PC-3 (cell line): Measurements from ENCODE around the gene ALG13. TPM values are rescaled to one million over a fixed set of nuclear protein-coding genes. Genes with fewer than 3 reads are reported as not detected.
A peak's percentile ranks its signal among the peaks of the same experiment; 100 is the strongest.

Source experiments
- ATAC-seq: fragments of 200-7000 bp; cut with Tn5 transposase; 2 replicates; pipeline ENCODE4 v1.9.1; 2020; ENCODE audit warnings: mild to moderate bottlenecking, moderate library complexity
- BruUV-seq: library from RNA; stranded (reverse); fragments of 400-500 nt; replicated peaks from 2 replicates; lab custom pipeline; 2021; lab: Mats Ljungman, UMichigan
- CTCF ChIA-PET: fragments of 300-600 bp; sonication (Branson Sonifier 250); formaldehyde crosslinking; loops from one replicate; lab custom pipeline; 2022; ENCODE audit warnings: antibody characterized with exemption; lab: Charles Lee
- POLR2A ChIA-PET: fragments of 300-600 bp; sonication (Branson Sonifier 250); formaldehyde crosslinking; loops from one replicate; lab custom pipeline; 2022; ENCODE audit warnings: antibody characterized with exemption; ENCODE audit not compliant: unreplicated experiment; lab: Charles Lee
- DNase-seq: peaks from one replicate; pipeline ENCODE4 v3.0.0-alpha.2; 2015
- H2AFZ ChIP-seq: fragments of 300-600 bp; sonication (generic); 2 replicates; pipeline ENCODE4 v1.6.0; 2016; ENCODE audit warnings: antibody characterized with exemption, low read length
- H3F3A ChIP-seq: fragments of 300-600 bp; sonication (generic); one replicate; pipeline ENCODE4 v1.6.0; 2017; ENCODE audit warnings: antibody characterized with exemption, low read length, control low read depth, mild to moderate bottlenecking; ENCODE audit not compliant: unreplicated experiment
- H3K27ac ChIP-seq: fragments of 300-600 bp; sonication (generic); 2 replicates; pipeline ENCODE4 v1.5.1; 2016; ENCODE audit warnings: mild to moderate bottlenecking, low read length
- H3K27me3 ChIP-seq: fragments of 300-600 bp; sonication (generic); 2 replicates; pipeline ENCODE4 v1.6.1; 2016; ENCODE audit warnings: low read length, mixed read lengths
- H3K36me3 ChIP-seq: fragments of 300-600 bp; sonication (generic); 2 replicates; pipeline ENCODE4 v1.6.1; 2016; ENCODE audit warnings: low read depth, mixed run types, low read length, mixed read lengths
- H3K4me1 ChIP-seq: fragments of 300-600 bp; sonication (generic); 2 replicates; pipeline ENCODE4 v1.5.1; 2016; ENCODE audit warnings: low read length; ENCODE audit not compliant: insufficient read depth
- H3K4me2 ChIP-seq: fragments of 300-600 bp; sonication (generic); 2 replicates; pipeline ENCODE4 v1.6.0; 2016; ENCODE audit warnings: low read length
- H3K4me3 ChIP-seq: fragments of 300-600 bp; sonication (generic); 2 replicates; pipeline ENCODE4 v1.5.1; 2016; ENCODE audit warnings: mild to moderate bottlenecking, low read length, mixed read lengths
- H3K79me2 ChIP-seq: fragments of 300-600 bp; sonication (generic); 2 replicates; pipeline ENCODE4 v1.6.1; 2017; ENCODE audit warnings: low read length, mixed read lengths
- H3K9ac ChIP-seq: fragments of 300-600 bp; sonication (generic); 2 replicates; pipeline ENCODE4 v1.6.0; 2016; ENCODE audit warnings: mild to moderate bottlenecking, low read length
- H3K9me2 ChIP-seq: fragments of 300-600 bp; sonication (generic); replicated peaks from 2 replicates; pipeline ENCODE4 v1.6.1; 2016; ENCODE audit warnings: mixed run types, low read length, mixed read lengths
- H3K9me3 ChIP-seq: fragments of 300-600 bp; sonication (generic); 2 replicates; pipeline ENCODE4 v1.6.1; 2016; ENCODE audit warnings: low read length, mixed read lengths
- H4K20me1 ChIP-seq: fragments of 300-600 bp; sonication (generic); 2 replicates; pipeline ENCODE4 v1.6.1; 2016; ENCODE audit warnings: low read length, mixed read lengths
- CTCF ChIP-seq: fragments of 300-600 bp; sonication (generic); conservative IDR thresholded peaks from 2 replicates; pipeline ENCODE4 v1.5.1; 2017; ENCODE audit warnings: antibody characterized with exemption, low read depth, mild to moderate bottlenecking, low read length
- EZH2 ChIP-seq: fragments of 300-600 bp; sonication (generic); IDR thresholded peaks from one replicate; pipeline ENCODE4 v1.6.1; 2017; ENCODE audit warnings: antibody characterized with exemption, mild to moderate bottlenecking, low read length; ENCODE audit not compliant: unreplicated experiment
- EZH2phosphoT487 ChIP-seq: fragments of 300-600 bp; sonication (generic); IDR thresholded peaks from 2 replicates; pipeline ENCODE4 v1.6.1; 2018; ENCODE audit warnings: mild to moderate bottlenecking, antibody characterized with exemption, low read length, borderline replicate concordance
- intact Hi-C: fragments of 100-400 bp; cut with micrococcal nuclease; formaldehyde crosslinking; loops from 2 replicates; pipeline ENCODE4 v1.9.0; 2023
- total RNA-seq: library from RNA; depleted of rRNA; stranded (reverse); fragments of >200 nt; gene quantifications from 2 replicates; pipeline ENCODE4 v1.2.3, GENCODE V29; 2014

The ALG13 gene
- total RNA-seq, 1 experiment from 2014 or later, result 101 TPM

DNA sequence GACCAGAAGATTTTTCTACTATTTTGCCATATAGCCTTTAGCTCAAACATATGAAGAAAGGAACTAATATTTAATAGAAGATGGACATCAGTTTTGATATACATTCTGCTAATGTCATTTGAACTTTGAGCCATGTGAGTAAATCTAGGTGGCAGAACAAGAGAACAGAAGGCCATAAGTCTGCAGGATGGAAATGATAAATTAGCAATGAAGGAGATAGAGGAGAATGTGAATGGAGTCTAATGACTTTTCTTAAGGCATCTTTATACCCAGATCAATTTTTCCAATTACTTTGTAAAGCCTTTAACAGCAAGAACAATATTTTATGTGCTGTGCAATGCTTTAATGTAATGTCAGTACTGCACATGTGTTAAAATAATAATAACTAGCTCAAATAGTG lies 30.1 kb upstream of the ALG13 start:
- ChIA-PET CTCF (no interaction called here), POLR2A (no interaction called here)
- no peak overlapping the region for H3K27ac ChIP-seq
- no peaks in the 10 kb centered on the region for H3K9me2 ChIP-seq
- TF ChIP-seq CTCF (no peak), EZH2 (no peak), EZH2phosphoT487 (no peak)
- H3K79me2 ChIP-seq, result no peaks in the 10 kb centered on the region
- H4K20me1 ChIP-seq, result no peaks in the 10 kb centered on the region
- H3K4me2 ChIP-seq, result no peak overlapping the region
- no peaks in the 10 kb centered on the region for H3K27me3 ChIP-seq
- no peaks in the 10 kb centered on the region for H3K9me3 ChIP-seq
- no peaks in the 10 kb centered on the region for H3F3A ChIP-seq
- no peak overlapping the region for H2AFZ ChIP-seq
- no peaks in the 10 kb centered on the region for H3K36me3 ChIP-seq
- intact Hi-C loops, result no loop called here
- H3K4me3 ChIP-seq, result no peak overlapping the region
- ATAC-seq, result no peak
- no peaks in the 10 kb centered on the region for H3K4me1 ChIP-seq
- no TSS peak for BruUV-seq
- DNase-seq, result no peak
- no peak overlapping the region for H3K9ac ChIP-seq

DNA sequence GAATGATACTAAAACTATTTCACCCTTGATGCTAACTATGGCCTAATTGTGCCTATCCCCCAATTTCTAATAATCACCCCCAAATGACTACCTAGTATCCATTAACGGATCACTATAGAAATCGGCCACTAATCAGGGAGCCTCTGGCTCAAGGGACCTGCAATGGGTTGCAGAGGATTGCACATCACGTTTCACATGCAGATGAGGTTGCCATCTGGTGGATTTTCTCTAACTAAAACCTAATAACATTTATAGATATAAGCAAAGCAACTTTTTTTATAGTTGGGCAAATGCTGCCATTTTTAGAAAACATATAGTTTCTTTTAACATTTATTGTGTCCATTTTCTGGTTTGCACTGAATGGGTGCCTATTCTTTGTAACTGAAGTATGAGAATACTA lies 28.3 kb upstream of the ALG13 start:
- H3K4me3 ChIP-seq, result no peak overlapping the region
- H3K4me2 ChIP-seq, result no peak overlapping the region
- no peaks in the 10 kb centered on the region for H3K9me2 ChIP-seq
- DNase-seq, result no peak
- no peaks in the 10 kb centered on the region for H3K9me3 ChIP-seq
- no peaks in the 10 kb centered on the region for H3K36me3 ChIP-seq
- intact Hi-C loops, result no loop called here
- H2AFZ ChIP-seq, result no peak overlapping the region
- CTCF ChIA-PET, result no interaction called here
- POLR2A ChIA-PET, result no interaction called here
- no peaks in the 10 kb centered on the region for H3K79me2 ChIP-seq
- BruUV-seq, result no TSS peak
- H3K27me3 ChIP-seq, result no peaks in the 10 kb centered on the region
- H4K20me1 ChIP-seq, result no peaks in the 10 kb centered on the region
- H3F3A ChIP-seq, result no peaks in the 10 kb centered on the region
- no peaks in the 10 kb centered on the region for H3K4me1 ChIP-seq
- H3K27ac ChIP-seq, result no peak overlapping the region
- ATAC-seq, result no peak
- TF ChIP-seq CTCF (0 out of 2 replicates have a peak, but pooled peaks have one; percentile 13), EZH2phosphoT487 (no peak), EZH2 (no peak)
- no peak overlapping the region for H3K9ac ChIP-seq

DNA sequence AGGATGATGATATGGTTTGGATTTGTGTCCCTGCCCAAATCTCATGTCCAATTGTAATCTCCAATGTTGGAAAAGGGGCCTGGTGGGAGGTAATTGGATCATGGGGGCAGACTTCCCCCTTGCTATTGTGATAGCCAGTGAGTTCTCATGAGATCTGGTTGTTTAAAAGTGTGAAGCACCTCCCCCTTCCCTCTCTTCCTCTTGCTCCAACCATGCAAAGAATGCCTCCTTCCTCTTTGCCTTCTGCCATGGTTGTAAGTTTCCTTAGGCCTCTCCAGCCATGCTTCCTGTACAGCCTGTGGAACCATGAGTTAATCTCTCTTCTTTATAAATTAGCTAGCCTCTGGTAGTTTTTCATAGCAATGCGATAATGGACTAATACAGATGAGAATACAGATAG lies 19.7 kb upstream of the ALG13 start:
- ChIA-PET CTCF (no interaction called here), POLR2A (no interaction called here)
- Histone ChIP-seq H3K4me1 (no peaks in the 10 kb centered on the region), H3K9me3 (no peaks in the 10 kb centered on the region), H3K4me3 (no peak overlapping the region), H2AFZ (no peak overlapping the region), H3K79me2 (no peaks in the 10 kb centered on the region), H3K4me2 (no peak overlapping the region), H3K9me2 (no peaks in the 10 kb centered on the region), H3K27me3 (no peaks in the 10 kb centered on the region), H3K27ac (no peak overlapping the region), H3K9ac (no peak overlapping the region), H3F3A (no peaks in the 10 kb centered on the region), H4K20me1 (no peaks in the 10 kb centered on the region), H3K36me3 (no peaks in the 10 kb centered on the region)
- ATAC-seq (no peak), DNase-seq (no peak)
- intact Hi-C loops, result no loop called here
- TF ChIP-seq EZH2 (no peak), EZH2phosphoT487 (no peak), CTCF (no peak)
- no TSS peak for BruUV-seq
